NCI-H1694 (cell line): ENCODE measurements around the gene GNAT1.

Experiments
- DNase-seq: peaks from one replicate; lab custom pipeline; 2025; lab: John Stamatoyannopoulos, UW

Gene GNAT1

GRCh38 chr3:50190936-50191660 lies at the start of gene GNAT1:
GNAT1 (plus strand) TSS chr3:50191610; CDS start chr3:50191726, 116 bp downstream.
- DNase-seq = no peak

DNA sequence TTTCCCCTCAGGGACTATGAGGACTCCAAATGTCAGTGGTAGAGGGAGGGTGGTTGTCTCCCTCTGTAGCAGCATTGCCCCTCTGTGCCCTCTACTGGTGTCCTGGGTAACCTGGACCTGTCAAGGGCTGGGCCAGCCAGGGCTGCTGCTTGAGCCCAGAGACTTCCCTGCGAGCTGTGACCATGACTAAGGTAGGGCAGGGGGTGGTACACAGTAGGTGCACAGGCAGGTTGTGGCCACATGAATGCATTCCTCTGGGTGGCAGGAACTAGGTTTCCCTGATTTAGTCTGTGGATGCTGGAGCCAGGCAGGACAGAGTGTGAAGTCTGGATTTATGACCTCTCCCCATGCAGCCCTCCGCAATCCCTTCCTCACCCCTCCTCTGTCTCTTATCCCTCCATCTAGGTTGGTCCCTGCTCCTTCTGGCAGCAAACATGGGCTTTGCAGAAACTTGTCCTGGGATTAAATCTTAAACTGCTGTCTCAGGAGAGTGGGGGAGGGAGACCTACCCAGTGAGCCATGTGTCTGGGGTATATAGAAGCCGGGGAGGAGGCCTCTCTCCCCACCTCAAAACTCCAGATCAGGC lies 45.0 kb upstream of the GNAT1 start:
- no peak for DNase-seq

DNA sequence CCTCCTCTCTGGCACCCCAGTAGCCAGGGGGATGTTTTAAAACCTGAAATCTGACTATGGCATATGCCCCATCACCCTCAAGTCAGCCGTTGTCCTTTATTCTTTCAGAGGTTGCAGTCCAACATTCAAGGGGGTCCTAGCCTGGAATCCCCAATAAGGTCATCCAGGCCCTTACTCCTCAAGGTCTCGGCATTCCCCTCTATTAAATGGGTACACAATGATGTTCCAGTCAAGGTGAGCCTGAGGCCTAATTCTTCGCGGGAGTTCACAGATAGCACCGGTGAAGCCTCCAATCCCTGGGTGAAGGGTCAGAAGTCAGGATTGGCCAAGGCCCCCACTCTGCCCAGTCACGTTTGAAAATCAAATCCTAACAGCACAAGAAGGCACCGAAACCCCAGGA lies 44.4 kb upstream of the GNAT1 start:
- DNase-seq = no peak

GRCh38 chr3:50147447-50147846 lies 44.0 kb upstream of the GNAT1 start:
- no peak for DNase-seq

DNA sequence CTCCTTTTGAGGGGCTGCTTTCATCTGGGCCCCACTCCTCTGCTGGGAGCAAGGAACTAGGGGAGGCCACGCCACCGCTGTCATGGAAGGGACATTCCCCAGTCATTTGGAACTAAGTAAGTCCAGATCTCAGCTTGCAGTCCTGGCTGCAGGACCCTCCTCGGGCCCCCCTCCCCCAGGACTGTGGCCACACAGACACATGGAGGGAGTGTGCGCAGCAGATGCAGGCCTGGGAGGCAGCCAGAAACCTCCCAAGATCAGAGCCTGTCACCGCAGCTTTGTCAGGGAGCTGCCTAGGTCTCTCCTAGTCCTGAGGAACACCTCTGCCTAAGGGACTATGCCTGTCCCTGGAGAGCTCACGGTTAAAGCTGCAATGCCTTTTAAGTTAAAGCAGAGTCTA lies 43.5 kb upstream of the GNAT1 start:
- DNase-seq = no peak

DNA sequence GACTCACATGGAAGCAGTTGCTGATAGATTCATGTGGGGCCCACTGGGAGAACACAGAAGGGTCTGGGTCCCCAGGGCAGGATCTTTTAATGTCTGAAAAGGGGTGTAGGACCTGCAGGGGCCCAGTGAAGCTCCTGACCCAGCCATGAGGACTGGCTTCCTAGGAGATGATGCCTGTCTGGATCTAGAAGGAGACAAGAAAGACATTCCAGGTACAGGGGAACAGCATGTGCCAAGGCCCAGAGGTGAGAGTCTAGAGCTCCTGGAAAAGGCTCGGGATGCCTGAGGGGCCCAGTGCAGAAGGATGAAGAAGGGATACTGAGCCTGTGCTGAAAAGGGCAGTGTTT lies 41.0 kb upstream of the GNAT1 start:
- no peak for DNase-seq

GRCh38 chr3:50150863-50151686 lies 40.3 kb upstream of the GNAT1 start:
- no peak for DNase-seq

DNA sequence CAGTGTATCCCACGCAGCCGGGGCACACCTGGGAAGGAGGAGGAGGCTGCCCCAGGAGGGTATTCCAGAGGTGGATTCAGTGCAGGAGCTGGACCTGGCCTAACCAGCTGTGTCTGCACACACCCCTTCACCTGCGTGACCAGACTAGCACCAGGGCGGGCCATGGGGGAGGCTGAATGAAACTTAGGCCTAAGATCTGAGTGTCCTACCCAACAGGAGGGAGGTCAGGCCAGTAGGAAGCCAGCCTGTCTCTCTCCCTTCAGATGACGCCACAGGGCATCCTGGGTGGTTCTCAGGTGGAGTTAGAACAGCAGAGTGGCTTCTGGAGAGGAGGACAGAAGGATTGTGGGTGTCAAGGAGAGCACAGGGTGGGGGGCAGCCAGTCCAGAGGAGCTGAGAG lies 39.7 kb upstream of the GNAT1 start:
- no peak for DNase-seq

- no peak for DNase-seq
These were observed 37.5 kb upstream of the GNAT1 start for GRCh38 chr3:50153782-50154475.

- DNase-seq = no peak
These were observed 37.0 kb upstream of the GNAT1 start for GRCh38 chr3:50154476-50154839.

DNA sequence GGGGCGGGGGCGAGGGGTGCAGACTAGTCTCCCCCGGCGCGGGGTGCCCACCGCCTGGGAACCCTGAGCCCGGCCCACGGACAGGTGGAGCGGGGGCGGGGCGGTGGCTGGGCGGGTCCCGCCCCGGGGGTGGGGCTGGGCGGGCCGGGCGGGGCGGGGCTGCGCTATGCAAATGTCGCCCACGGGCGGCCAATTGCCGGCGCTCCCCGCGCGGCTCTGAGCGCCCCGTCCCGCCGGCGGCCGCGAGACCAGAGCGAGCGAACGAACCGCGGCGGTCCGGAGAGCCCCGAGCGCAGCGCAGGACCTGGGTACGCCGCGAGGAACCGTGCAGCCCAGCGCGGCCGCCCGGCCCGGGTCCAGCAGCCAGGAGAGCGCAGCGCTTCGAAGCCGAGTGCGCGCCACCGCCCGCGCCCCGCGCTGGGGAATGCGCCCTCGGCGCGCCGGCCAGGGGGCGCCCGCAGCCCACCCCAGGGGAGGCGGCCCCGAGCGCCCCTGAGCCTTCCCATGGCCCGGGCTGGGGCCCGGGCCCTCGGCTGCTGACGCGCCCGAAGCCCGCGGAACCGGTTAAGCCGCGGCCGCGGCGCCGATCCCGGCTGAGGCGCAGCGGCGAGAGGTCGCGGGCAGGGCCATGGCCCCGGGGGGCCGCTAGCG lies 36.4 kb upstream of the GNAT1 start, which contains the start of gene SEMA3F:
Gene SEMA3F, plus strand, starts transcription at position 485 of the 651 bp plus-strand sequence. CDS start 4,299 bp downstream, outside the sequence.
- DNase-seq = no peak

GRCh38 chr3:50155491-50155878 lies 35.9 kb upstream of the GNAT1 start:
- DNase-seq = no peak

DNA sequence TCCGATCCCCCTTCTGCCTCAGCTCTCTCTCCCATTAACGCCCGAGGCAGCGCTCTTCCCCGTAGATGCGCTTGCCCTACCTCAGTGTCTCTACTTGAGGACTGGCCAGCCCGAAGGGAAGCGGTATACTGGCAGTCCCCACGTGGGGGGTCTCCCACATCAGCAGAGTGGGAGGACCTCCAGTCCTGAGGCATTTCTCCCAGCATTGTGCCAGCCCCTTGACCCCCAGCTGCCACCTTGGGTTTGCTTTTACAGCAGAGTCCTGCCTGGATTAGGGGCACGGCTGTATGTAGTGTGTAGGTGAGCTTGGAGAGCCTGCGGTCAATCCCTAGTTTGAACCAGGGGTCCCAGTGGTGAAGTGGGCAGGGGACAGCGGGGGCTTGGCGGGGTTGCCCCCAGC lies 35.5 kb upstream of the GNAT1 start:
- DNase-seq = no peak

GRCh38 chr3:50156549-50157493 lies 34.6 kb upstream of the GNAT1 start:
- no peak for DNase-seq

- DNase-seq = no peak
These were observed 33.4 kb upstream of the GNAT1 start for GRCh38 chr3:50157827-50158529.

GRCh38 chr3:50158530-50159146 lies 32.8 kb upstream of the GNAT1 start:
- no peak for DNase-seq

DNA sequence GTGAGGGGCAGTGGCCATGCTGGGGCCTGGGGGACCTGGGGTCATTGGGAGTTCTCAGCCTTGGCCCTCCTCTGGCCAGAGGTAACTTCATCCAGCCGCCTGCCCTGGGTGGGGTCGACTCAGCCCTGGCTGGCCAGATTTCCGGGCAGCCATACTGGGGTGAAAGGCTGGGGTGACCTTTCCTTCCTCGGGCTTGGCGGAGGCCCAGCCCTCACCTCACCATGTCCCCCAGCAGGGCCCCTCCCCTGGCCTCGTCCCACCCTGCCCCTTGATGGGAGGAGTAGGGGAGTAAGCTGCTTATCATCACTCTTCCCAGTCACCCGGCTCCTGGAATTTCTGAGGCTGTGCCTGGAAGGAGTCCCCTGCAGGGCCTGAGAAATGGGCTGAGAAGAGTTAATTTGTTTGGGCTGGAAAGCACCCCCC lies 30.8 kb upstream of the GNAT1 start:
- no peak for DNase-seq

DNA sequence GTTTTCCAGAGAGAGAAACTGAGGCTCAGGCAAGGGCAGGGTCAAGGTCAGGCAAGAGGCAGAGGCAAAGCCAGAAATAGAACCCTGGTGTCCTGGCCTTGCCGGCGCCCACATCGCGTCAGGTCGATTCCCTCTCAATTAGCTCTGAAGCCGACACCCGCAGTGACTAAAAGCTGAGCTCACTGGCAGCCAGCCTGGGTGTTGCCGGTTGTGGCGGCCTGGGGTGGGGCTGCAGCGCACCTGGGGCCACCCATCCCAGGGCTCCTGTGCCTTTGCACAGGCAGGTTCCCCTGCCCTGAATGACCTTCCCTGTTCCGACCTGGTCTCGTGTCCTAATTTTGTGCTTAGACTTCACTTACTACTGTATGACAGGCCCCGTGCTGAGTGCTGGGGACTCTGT lies 30.1 kb upstream of the GNAT1 start:
- DNase-seq = no peak

- no peak for DNase-seq
These were observed 29.2 kb upstream of the GNAT1 start for GRCh38 chr3:50162034-50162883.
